Activated T-helper 2 cell treated with anti-CD3 and anti-CD28 coated beads, Interferon-gamma antibody, Interleukin-2, Interleukin-4, amounts not matched to agents 10 μg/mL and 5 μg/mL and 100 μg/mL, durations not matched to agents 14 hours and 24 hours and 36 hours (primary cell): Measurements from ENCODE around the gene GAGE10. TPM values are rescaled to one million over a fixed set of nuclear protein-coding genes. Genes with fewer than 3 reads are reported as not detected.
"Not testable (repeated sequence)": the region's sequence is repeated elsewhere in the genome, so short reads cannot be mapped to it uniquely, and the experiment has no call there.

Source experiments
- DNase-seq: peaks from one replicate; pipeline ENCODE4 v3.0.0; 2021; ENCODE audit warnings: low spot score
- H3K27ac Mint-ChIP-seq: one replicate; pipeline ENCODE4 v1.8.0; 2021; ENCODE audit warnings: mixed read lengths
- H3K27me3 Mint-ChIP-seq: one replicate; pipeline ENCODE4 v1.8.0; 2021; ENCODE audit warnings: low read depth, mixed read lengths
- H3K36me3 Mint-ChIP-seq: one replicate; pipeline ENCODE4 v1.8.0; 2021; ENCODE audit warnings: low read depth, mixed read lengths
- H3K4me1 Mint-ChIP-seq: one replicate; pipeline ENCODE4 v1.8.0; 2021; ENCODE audit warnings: low read depth, mixed read lengths
- H3K4me3 Mint-ChIP-seq: one replicate; pipeline ENCODE4 v1.8.0; 2021; ENCODE audit warnings: low read depth, mild to moderate bottlenecking, moderate library complexity, mixed read lengths
- H3K9me3 Mint-ChIP-seq: one replicate; pipeline ENCODE4 v1.8.0; 2021; ENCODE audit warnings: mixed read lengths
- intact Hi-C: fragments of 100-400 bp; cut with micrococcal nuclease; formaldehyde crosslinking; loops from one replicate; pipeline ENCODE4 v1.15.1; 2023
- total RNA-seq: library from RNA; stranded (reverse); gene quantifications from 2 replicates; pipeline ENCODE4 v1.2.3, GENCODE V29; 2022

GAGE10 gene
- total RNA-seq, 1 donor from 2014 or later = not detected

DNA sequence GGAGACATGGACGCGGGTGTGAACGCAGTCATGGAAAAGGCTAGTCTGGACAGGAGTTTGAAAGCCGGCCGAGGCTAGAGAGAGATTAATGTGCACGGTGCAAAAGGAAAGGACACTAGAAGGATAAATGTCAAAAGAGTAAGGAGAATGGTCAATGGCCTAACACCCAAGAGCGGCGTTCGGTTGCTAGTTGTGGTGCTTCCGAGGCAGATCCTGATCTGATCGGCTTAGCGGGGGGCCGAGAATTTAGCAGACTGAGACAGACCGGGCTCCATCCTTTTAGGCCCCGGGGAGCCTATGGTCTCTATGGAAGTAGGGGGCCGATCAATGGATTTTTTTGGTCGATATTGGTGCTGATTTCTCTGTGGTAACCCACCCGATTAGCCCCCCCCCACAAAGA lies 6.9 kb downstream of the GAGE10 start:
- peaks cover 15% of the 10 kb centered on the region for H3K4me1 Mint-ChIP-seq
- peaks cover 5% of the 10 kb centered on the region for H3K27me3 Mint-ChIP-seq
- no peak overlapping the region for H3K27ac Mint-ChIP-seq
- intact Hi-C loops = no loop called here
- no peak overlapping the region for H3K4me3 Mint-ChIP-seq
- no peak for DNase-seq
- H3K36me3 Mint-ChIP-seq = no peaks in the 10 kb centered on the region
- H3K9me3 Mint-ChIP-seq = no peaks in the 10 kb centered on the region

GRCh38 chrX:49312176-49312575 lies 8.7 kb downstream of the GAGE10 start:
- no peak overlapping the region for H3K27ac Mint-ChIP-seq
- no peak overlapping the region for H3K4me3 Mint-ChIP-seq
- H3K4me1 Mint-ChIP-seq = peaks cover 15% of the 10 kb centered on the region
- H3K27me3 Mint-ChIP-seq = peaks cover 1% of the 10 kb centered on the region
- DNase-seq = no peak
- no peaks in the 10 kb centered on the region for H3K9me3 Mint-ChIP-seq
- intact Hi-C loops = no loop called here
- H3K36me3 Mint-ChIP-seq = no peaks in the 10 kb centered on the region

DNA sequence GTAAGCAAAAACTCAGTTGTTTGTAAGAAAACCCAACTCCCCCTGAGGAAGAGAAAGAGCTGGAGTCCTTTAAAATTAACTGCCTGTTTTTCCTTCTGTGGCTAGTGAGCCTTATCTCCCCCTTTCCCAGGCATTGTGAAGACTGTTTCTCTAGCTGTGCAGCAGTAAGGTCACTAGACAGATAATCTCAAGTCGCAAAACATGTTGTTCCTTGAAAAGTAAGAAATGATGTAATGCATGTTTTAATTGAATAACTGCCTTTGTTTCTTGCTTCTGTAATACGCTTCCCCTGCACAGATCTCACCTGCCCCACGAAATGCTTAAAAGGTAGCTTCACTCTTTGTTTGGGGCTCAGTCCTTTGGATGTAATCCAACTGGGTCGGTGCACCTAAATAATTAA lies 12.6 kb downstream of the GAGE10 start:
- intact Hi-C loops = no loop called here
- Mint-ChIP-seq H3K9me3 (no peaks in the 10 kb centered on the region), H3K4me1 (no peaks in the 10 kb centered on the region), H3K4me3 (no peak overlapping the region), H3K27me3 (no peaks in the 10 kb centered on the region), H3K27ac (no peak overlapping the region), H3K36me3 (no peaks in the 10 kb centered on the region)
- no peak for DNase-seq

GRCh38 chrX:49321737-49322136 lies 18.3 kb downstream of the GAGE10 start, which contains the start of gene GAGE12J:
Gene GAGE12J (plus strand): TSS chrX:49322037. CDS start chrX:49323194, 1,157 bp downstream.
- H3K36me3 Mint-ChIP-seq, DNase-seq, H3K9me3 Mint-ChIP-seq, H3K27me3 Mint-ChIP-seq, H3K4me1 Mint-ChIP-seq, H3K27ac Mint-ChIP-seq, H3K4me3 Mint-ChIP-seq, intact Hi-C loops: not testable (repeated sequence)

- intact Hi-C loops, H3K27me3 Mint-ChIP-seq, H3K4me1 Mint-ChIP-seq, H3K27ac Mint-ChIP-seq, H3K36me3 Mint-ChIP-seq, H3K4me3 Mint-ChIP-seq, DNase-seq, H3K9me3 Mint-ChIP-seq: not testable (repeated sequence)
Observed at GRCh38 chrX:49322266-49322665, 18.8 kb downstream of the GAGE10 start.

DNA sequence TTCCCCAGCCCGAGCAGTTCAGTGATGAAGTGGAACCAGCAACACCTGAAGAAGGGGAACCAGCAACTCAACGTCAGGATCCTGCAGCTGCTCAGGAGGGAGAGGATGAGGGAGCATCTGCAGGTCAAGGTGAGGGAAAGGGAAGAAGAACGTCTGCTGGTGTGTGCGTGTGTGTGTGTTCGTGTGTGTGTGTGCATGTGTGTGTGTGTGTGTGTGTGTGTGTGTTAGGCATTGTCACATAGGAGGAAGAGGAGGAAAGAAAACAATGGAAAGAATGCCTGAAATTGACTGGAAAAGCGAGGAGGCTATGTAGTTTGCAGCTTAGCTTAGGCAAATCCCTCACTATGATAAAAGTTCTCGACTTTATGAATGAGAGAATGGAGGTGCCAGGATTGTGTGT lies 20.3 kb downstream of the GAGE10 start:
- H3K27ac Mint-ChIP-seq, H3K27me3 Mint-ChIP-seq, DNase-seq, H3K4me1 Mint-ChIP-seq, H3K36me3 Mint-ChIP-seq, H3K4me3 Mint-ChIP-seq, intact Hi-C loops, H3K9me3 Mint-ChIP-seq: not testable (repeated sequence)

DNA sequence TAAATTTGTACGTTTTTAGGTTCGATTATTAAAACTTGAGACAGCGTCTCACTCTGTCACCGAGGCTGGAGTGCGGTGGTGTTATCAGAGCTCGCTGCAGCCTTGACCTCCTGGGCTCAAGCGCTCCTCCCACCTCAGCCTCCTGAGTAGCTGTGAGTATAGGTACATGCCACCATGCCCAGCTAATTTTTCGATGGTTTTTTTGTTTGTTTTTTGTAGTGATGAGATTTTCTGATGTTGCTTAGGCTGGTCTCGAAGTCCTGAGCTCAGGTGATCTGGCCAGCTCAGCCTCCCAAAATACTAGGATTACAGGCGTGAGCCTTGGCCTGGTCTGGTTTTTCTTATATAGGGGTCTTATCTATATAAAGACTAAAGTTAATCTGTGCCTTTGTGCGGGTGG lies 27.0 kb downstream of the GAGE10 start:
- H3K4me1 Mint-ChIP-seq, H3K4me3 Mint-ChIP-seq, H3K27me3 Mint-ChIP-seq: not testable (repeated sequence)

GRCh38 chrX:49331282-49331681 lies 27.8 kb downstream of the GAGE10 start, which contains the start of gene GAGE13:
Gene GAGE13 (plus strand): TSS chrX:49331582. CDS start chrX:49332738, 1,156 bp downstream.
- H3K4me3 Mint-ChIP-seq, H3K27ac Mint-ChIP-seq, H3K27me3 Mint-ChIP-seq, H3K36me3 Mint-ChIP-seq, intact Hi-C loops, H3K4me1 Mint-ChIP-seq, DNase-seq, H3K9me3 Mint-ChIP-seq: not testable (repeated sequence)

More for the DNA sequence above, 27.0 kb downstream of the GAGE10 start:
- DNase-seq, H3K36me3 Mint-ChIP-seq, H3K9me3 Mint-ChIP-seq, H3K27ac Mint-ChIP-seq, intact Hi-C loops: not testable (repeated sequence)

- H3K27ac Mint-ChIP-seq, H3K4me3 Mint-ChIP-seq, H3K9me3 Mint-ChIP-seq, H3K27me3 Mint-ChIP-seq, intact Hi-C loops, H3K4me1 Mint-ChIP-seq, H3K36me3 Mint-ChIP-seq: not testable (repeated sequence)
- peak; percentile 16 for DNase-seq
Observed at GRCh38 chrX:49331841-49332240, 28.4 kb downstream of the GAGE10 start.

- H3K4me1 Mint-ChIP-seq, H3K27me3 Mint-ChIP-seq, H3K36me3 Mint-ChIP-seq, intact Hi-C loops, H3K4me3 Mint-ChIP-seq, H3K27ac Mint-ChIP-seq, H3K9me3 Mint-ChIP-seq, DNase-seq: not testable (repeated sequence)
Observed at GRCh38 chrX:49341449-49341848, 38.0 kb downstream of the GAGE10 start.

GRCh38 chrX:49344496-49345175 lies 41.2 kb downstream of the GAGE10 start:
- H3K27me3 Mint-ChIP-seq, intact Hi-C loops, DNase-seq, H3K36me3 Mint-ChIP-seq, H3K4me3 Mint-ChIP-seq, H3K27ac Mint-ChIP-seq, H3K9me3 Mint-ChIP-seq, H3K4me1 Mint-ChIP-seq: not testable (repeated sequence)

- H3K36me3 Mint-ChIP-seq, intact Hi-C loops, H3K27ac Mint-ChIP-seq, H3K4me3 Mint-ChIP-seq, H3K9me3 Mint-ChIP-seq, H3K4me1 Mint-ChIP-seq, DNase-seq, H3K27me3 Mint-ChIP-seq: not testable (repeated sequence)
Observed at GRCh38 chrX:49345402-49345801, 42.0 kb downstream of the GAGE10 start.

GRCh38 chrX:49346150-49346549 lies 42.7 kb downstream of the GAGE10 start:
- H3K27ac Mint-ChIP-seq = not testable (repeated sequence)

More at GRCh38 chrX:49346150-49346549, 42.7 kb downstream of the GAGE10 start:
- H3K9me3 Mint-ChIP-seq, DNase-seq, H3K36me3 Mint-ChIP-seq, intact Hi-C loops, H3K4me3 Mint-ChIP-seq, H3K27me3 Mint-ChIP-seq, H3K4me1 Mint-ChIP-seq: not testable (repeated sequence)
